ENCODE measurements around the gene BCAR3. TPM values are rescaled to one million over a fixed set of nuclear protein-coding genes. Genes with fewer than 3 reads are reported as not detected.
"Not testable (repeated sequence)": the region's sequence is repeated elsewhere in the genome, so short reads cannot be mapped to it uniquely, and the experiment has no call there.

BCAR3 gene
- total RNA-seq, 6 donors from 2014 or later = 26.3 to 48.8 (median 31.9) TPM

DNA sequence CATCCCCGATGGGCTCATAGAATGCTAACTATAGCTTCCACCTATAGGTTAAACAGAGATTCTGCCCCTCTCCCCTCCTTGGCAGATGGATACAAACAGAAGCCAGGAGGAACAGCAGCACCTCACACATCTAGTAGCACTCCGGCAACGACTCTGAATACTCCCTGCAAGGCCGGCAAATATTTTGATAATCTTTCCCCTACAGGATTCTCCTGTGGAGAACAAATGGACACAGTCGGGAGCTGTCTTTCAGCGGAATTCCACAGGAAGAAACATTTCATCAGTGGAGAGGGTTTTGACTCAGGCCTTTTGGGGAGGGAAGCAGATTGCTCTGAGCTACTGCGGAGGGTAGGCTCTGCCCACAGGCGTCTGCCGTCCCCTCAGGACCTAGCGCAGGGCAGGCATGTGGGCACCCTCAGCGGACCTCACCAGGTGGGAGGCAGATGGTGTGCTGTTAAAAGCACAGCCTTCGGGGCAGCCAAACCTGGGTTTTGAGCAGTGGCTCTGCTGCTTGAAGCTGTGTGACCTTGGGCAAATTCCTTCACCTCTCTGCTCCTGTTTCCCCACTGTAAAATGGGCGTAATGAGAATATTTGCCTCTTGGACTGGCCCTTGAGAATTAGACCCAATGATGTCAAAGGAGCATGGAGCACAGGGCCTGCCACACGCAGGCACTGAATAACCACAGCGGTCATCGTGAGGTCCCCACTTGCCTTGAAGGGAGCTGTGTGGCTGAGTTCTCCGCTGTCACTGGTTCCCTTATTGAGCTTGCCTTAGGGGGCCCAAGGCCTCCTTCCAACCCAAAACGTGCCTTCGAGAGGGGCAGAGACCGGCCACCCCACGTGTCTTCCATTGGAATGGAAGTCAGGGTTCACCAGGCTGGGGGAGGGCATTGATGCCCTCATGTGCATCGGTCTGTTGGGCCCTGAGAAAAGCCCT lies 19.2 kb upstream of the BCAR3 start:
- WGBS, 2 donors = 87 to 95% methylated on average over 15 to 21 of the region's 22 CpGs
- no peak for TF ChIP-seq EP300 (IDR thresholded peaks at IDR 0.05)
- TF ChIP-seq POLR2AphosphoS5 (IDR thresholded peaks at IDR 0.05) = no peak
- TF ChIP-seq POLR2A (IDR thresholded peaks at IDR 0.05) = no peak
- TF ChIP-seq, protein P1, sequence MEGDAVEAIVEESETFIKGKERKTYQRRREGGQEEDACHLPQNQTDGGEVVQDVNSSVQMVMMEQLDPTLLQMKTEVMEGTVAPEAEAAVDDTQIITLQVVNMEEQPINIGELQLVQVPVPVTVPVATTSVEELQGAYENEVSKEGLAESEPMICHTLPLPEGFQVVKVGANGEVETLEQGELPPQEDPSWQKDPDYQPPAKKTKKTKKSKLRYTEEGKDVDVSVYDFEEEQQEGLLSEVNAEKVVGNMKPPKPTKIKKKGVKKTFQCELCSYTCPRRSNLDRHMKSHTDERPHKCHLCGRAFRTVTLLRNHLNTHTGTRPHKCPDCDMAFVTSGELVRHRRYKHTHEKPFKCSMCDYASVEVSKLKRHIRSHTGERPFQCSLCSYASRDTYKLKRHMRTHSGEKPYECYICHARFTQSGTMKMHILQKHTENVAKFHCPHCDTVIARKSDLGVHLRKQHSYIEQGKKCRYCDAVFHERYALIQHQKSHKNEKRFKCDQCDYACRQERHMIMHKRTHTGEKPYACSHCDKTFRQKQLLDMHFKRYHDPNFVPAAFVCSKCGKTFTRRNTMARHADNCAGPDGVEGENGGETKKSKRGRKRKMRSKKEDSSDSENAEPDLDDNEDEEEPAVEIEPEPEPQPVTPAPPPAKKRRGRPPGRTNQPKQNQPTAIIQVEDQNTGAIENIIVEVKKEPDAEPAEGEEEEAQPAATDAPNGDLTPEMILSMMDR (IDR thresholded peaks at IDR 0.05) = no peak
- Histone ChIP-seq H3K9me3 (no peaks in the 10 kb centered on the region), H3K4me3 (no peak overlapping the region), H3K27ac (no peak overlapping the region), H3K4me1 (peaks cover 7 to 17% (median 11%) of the 10 kb centered on the region in 4 donors), H3K36me3 (no peaks in the 10 kb centered on the region), H3K27me3 (no peaks in the 10 kb centered on the region)
- ATAC-seq (ENCODE audit: low FRiP score in 2 of 2) (no peak), DNase-seq (no peak)

DNA sequence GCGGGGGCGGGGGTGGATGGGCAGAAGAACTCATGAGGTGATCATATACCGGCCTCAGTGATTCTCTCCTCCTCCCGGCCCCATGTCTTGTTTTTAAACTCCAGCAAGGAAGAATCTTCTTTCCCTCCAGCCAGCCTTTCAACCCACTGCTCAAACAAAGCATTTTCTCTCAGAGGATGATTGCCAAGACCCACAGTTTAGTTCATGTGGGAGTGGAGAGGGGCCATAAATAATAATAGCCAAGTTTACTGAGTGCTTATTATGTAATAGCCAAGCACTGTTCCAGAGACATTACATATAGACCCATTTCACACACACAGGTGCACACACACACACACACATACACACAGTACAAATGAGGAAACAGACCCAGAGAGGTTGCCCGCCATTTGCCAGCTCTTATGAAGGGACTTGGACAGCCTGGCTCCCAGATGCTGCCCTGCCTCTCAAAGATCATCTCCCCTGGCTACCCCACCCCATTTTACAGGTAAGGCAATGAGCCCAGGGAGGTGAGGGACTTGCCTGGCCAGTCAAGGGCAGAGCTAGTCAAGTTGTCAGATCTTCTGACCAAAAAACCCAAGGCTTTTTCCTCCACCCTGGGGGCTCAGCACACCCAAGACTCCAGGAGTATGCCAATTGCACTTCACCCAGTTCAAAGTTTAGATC lies 18.0 kb upstream of the BCAR3 start:
- Histone ChIP-seq H3K9me3 (no peaks in the 10 kb centered on the region), H3K4me3 (no peak overlapping the region), H3K27ac (no peak overlapping the region), H3K36me3 (no peaks in the 10 kb centered on the region), H3K4me1 (peaks cover 7 to 17% (median 11%) of the 10 kb centered on the region in 4 donors), H3K27me3 (no peaks in the 10 kb centered on the region)
- 94 to 96% methylated on average over 5 of the region's 5 CpGs for WGBS, 2 donors
- no peak for ATAC-seq (ENCODE audit: low FRiP score in 2 of 2)
- TF ChIP-seq EP300 (IDR thresholded peaks at IDR 0.05) (no peak), POLR2A (IDR thresholded peaks at IDR 0.05) (no peak), POLR2AphosphoS5 (IDR thresholded peaks at IDR 0.05) (no peak)
- TF ChIP-seq, protein P1 (IDR thresholded peaks at IDR 0.05) = no peak
- DNase-seq = no peak

DNA sequence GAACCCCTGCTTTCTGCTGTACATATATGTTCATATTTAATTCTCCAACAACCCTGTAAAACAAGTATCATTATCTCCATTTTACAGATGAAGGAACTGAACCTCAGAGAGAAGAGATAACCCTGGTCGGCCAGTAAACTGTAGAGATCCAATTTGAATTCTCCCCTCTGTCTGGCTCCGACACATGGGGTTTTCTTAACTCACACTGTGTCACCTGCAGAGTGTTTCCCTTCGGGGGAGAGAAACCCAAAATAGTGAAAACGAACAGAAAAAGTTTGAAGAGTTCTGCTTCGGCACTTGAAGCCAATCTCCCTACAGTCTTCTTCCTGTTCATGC lies 17.4 kb upstream of the BCAR3 start:
- 84 to 85% methylated on average over 5 of the region's 5 CpGs for WGBS, 2 donors
- H3K27ac ChIP-seq = no peak overlapping the region
- ATAC-seq (ENCODE audit: low FRiP score in 2 of 2) (no peak), DNase-seq (no peak)
- H3K36me3 ChIP-seq = no peaks in the 10 kb centered on the region
- H3K4me3 ChIP-seq = no peak overlapping the region
- H3K4me1 ChIP-seq = peaks cover 7 to 17% (median 11%) of the 10 kb centered on the region in 4 donors
- no peak for TF ChIP-seq POLR2AphosphoS5 (IDR thresholded peaks at IDR 0.05)
- TF ChIP-seq POLR2A (IDR thresholded peaks at IDR 0.05) = no peak
- TF ChIP-seq EP300 (IDR thresholded peaks at IDR 0.05) = no peak
- TF ChIP-seq, protein P1 (IDR thresholded peaks at IDR 0.05) = no peak
- no peaks in the 10 kb centered on the region for H3K9me3 ChIP-seq
- H3K27me3 ChIP-seq = no peaks in the 10 kb centered on the region

DNA sequence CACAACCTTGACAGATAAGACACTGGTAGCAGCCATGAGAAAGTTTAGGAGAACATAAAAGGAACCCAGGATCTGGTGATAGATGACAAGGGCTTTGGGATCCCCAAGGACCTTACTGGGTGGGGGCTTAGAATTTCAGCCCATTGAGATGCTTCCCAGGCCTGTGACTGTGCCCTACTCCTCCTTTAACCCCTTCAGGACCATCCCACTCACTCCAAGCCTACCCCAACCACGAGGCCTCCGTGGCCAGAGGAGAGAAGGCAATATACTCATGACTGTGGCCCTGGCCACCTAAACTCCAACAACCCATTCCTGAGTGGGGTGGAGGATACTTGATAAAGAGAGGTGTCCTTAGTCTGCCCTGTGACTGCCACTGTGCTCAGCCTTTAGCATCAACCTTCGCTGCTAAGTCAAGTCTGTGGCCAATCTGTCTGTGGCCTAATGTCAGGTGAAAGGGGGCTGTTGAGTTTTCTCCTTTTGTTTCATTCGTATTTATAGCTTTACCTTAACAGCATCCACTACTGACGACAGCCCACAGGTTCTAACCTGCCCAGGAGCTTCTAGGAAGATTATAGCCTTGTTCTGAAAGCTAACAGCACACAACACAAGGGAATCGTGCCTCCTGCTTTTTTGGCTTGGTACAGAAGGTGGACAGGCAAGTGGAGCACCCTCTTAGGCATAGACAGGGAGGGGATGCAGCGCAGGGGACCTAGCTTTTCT lies 16.9 kb upstream of the BCAR3 start:
- TF ChIP-seq POLR2A (IDR thresholded peaks at IDR 0.05) = no peak
- no peak for TF ChIP-seq EP300 (IDR thresholded peaks at IDR 0.05)
- TF ChIP-seq POLR2AphosphoS5 (IDR thresholded peaks at IDR 0.05) = no peak
- TF ChIP-seq, protein P1 (IDR thresholded peaks at IDR 0.05) = no peak
- H3K27ac ChIP-seq = no peak overlapping the region

DNA sequence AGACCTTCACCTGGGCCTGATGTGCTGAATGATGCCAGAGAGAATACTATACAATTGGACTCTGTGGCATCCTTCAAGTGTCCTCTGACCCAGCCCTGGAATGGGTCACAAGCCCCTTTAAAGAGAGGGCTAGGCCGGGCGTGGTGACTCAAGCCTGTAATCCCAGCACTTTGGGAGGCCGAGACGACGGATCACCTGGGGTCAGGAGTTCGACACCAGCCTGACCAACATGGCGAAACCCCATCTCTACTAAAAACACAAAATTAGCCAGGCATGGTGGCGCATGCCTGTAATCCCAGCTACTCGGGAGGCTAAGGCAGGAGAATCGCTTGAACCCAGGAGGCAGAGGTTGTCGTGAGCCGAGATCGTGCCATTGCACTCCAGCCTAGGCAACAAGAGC lies 15.9 kb upstream of the BCAR3 start:
- DNase-seq; H3K36me3 ChIP-seq; ATAC-seq (ENCODE audit: low FRiP score in 2 of 2); H3K4me3 ChIP-seq; H3K27ac ChIP-seq; H3K9me3 ChIP-seq; H3K27me3 ChIP-seq: not testable (repeated sequence)
- WGBS, 2 donors = 86 to 92% methylated on average over 13 of the region's 13 CpGs
- H3K4me1 ChIP-seq = peaks cover 7 to 29% (median 13%) of the 10 kb centered on the region in 4 donors

More for the DNA sequence above, 16.9 kb upstream of the BCAR3 start:
- Histone ChIP-seq H3K9me3 (no peaks in the 10 kb centered on the region), H3K36me3 (no peaks in the 10 kb centered on the region), H3K27me3 (no peaks in the 10 kb centered on the region), H3K4me3 (no peak overlapping the region), H3K4me1 (peaks cover 7 to 22% (median 11%) of the 10 kb centered on the region in 4 donors)
- 87 to 89% methylated on average over 7 of the region's 7 CpGs for WGBS, 2 donors
- DNase-seq = no peak
- ATAC-seq (ENCODE audit: low FRiP score in 2 of 2) = no peak
